ENCODE data around the gene SH3BP2.

The SH3BP2 gene

DNA sequence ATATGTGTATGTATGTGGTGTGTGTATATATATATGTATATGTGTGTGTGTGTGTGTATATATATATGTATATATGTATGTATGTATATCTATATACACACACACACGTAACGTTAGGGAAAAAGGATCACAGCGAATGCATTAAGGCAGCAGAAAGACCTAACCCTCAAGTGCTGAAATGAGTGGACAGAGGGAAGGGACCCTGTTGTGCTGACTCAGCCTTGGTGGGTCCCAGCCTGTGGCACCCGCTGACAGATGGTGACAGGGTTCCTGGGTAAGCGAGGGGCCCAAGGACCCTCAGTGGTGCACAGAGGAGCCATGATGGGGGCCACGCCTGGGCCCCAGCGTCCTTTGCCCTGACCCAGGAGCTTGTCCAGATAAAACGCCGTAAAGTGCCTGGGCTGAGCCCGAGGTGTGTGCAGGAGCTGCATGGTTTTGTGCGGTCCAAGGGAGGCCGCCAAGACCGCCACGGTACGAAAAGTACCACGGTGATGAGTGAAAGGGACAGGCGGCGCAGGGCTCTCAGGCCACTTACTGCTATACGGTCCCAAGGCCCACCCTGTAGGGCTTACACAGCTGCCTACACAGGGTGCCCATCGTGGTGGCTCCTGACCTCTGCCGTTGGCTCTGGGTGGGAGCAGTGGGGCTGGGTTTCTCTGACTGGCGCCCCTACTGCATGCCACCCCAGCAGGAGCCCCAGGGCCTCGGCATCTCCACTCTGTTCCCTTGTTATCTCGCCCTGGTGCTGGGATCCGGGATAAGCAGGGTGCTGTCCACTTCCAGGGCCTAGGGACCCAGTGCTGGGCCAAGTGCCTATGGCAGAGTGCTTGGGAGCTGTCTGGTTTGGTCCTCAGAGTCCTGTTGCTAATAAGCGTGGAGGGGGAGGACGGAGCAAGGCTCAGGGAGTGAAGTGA lies 10.0 kb downstream of the SH3BP2 start:
- no peak for DNase-seq

DNA sequence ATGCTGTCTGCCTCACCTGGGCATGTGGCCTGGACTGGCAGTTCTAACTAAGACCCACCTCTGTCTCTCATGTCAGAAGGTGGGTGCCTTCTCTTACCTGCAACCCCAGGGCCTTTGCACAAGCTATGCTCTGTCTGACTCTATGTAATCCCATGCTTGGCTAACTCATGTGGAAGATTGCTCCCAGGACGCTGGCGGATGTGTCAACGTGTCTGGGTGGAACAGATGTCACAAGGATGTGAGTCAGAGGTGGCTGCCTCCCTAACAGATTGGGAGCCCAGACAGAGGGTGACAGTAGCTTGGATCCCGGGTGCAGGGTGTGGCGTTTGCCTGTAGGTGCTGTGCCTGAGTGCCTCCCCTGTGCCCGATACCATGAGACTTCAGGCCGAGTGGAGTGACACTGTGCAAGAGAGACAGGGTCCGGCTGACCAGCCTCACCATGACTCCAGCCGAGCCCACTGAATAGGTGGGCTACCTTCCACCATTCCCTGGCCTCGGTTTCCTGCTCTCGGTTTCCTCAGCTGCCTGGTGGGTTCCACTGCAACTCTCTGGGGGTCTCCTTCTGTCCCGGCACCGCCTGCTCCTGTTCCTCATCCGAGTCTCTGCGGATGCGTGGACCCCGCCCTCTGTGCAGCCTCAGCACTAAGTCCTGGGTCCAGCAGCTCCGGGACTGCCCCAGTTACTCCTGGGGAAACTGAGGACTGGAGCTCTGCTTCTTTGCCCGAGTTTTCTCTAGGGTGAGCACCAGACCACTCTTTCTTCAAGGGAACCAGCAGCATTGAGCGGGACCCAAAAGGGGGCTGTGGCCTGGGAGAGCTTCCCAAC lies 11.0 kb downstream of the SH3BP2 start:
- no peak for DNase-seq

DNA sequence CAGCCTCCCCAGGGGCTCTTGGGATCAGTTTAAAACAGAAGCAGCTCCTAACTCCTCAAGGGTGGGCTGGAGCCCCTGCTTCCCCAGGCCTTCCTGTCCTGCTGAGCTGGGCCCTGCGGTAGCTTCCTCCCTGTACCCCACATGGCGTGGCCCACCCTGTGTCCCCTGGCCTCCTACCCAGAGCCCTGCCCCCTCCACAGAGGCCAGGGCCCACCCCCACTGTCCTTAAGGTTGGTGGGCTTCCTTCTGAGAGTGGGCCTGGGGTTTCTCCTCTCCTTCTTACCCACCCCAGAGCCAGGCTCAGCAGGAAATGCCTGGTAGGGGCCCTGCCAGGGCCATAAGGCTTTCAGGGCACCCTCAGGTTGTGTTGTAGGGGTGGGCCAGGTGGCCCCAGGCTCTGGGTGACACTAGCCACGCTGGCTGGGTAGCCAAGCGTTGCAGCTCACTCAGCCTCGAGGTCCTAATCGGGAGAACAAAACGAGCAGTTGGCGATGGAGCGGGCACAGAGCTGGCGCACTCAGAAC lies 11.6 kb downstream of the SH3BP2 start:
- DNase-seq = no peak

DNA sequence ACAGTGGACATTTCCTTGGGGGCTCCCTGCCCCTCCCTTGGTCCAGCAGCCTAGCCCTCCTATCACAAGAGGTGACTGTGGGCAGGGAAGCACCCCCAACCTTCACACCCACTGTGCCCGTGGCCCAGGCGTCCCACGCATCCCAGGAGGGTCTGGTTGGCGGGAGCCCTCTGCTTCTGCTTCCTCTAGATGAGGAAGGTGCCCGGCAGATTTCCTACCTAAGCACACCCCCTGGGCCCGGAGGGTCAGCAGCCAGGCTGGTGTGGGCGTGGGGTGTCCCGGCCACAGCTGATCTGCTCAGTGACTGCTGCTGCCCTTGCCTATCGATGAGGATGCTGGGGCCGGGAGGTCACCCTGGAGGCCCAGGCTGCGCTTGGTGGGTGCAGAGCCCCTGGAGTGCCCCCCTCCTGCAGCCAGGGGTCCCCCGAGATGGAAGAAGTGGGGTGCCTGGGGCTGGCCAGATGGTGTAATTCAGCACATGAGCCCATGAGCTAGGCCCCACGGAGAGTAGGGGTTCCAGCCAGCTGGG lies 12.2 kb downstream of the SH3BP2 start:
- DNase-seq = no peak

DNA sequence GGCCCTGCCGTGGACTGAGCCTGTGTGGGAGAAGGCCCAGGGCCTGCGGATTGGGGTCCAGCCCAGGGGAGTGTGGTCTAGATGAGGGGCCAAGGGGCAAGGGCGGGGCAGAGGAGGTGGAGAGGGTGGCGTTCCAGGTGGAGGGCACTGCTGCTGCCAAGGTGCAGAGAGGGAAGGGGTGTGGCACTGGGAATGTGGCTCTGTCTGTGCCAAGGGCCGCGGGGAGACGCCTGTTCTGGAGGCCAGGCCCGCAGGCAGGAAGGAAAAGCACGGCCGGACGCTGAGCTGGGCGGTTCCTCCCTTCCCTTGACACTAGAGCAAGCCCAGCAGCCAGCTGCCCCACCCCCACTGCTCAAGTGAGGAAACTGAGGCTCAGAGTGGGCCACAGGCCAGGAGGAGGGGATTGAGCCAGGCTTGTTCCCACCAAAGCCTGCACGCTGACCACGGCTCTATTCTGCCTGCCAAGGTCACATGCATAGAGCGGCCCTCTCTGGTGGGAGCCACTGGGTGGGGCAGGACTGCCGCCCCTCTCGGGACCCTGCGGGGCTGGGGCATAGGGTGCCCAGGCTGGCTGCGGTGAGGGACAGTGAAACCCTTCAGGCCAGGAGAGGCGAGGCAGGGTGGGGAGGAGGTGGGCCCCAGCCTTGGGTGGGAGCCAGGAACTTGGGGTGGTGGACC lies 13.0 kb downstream of the SH3BP2 start:
- no peak for DNase-seq

DNA sequence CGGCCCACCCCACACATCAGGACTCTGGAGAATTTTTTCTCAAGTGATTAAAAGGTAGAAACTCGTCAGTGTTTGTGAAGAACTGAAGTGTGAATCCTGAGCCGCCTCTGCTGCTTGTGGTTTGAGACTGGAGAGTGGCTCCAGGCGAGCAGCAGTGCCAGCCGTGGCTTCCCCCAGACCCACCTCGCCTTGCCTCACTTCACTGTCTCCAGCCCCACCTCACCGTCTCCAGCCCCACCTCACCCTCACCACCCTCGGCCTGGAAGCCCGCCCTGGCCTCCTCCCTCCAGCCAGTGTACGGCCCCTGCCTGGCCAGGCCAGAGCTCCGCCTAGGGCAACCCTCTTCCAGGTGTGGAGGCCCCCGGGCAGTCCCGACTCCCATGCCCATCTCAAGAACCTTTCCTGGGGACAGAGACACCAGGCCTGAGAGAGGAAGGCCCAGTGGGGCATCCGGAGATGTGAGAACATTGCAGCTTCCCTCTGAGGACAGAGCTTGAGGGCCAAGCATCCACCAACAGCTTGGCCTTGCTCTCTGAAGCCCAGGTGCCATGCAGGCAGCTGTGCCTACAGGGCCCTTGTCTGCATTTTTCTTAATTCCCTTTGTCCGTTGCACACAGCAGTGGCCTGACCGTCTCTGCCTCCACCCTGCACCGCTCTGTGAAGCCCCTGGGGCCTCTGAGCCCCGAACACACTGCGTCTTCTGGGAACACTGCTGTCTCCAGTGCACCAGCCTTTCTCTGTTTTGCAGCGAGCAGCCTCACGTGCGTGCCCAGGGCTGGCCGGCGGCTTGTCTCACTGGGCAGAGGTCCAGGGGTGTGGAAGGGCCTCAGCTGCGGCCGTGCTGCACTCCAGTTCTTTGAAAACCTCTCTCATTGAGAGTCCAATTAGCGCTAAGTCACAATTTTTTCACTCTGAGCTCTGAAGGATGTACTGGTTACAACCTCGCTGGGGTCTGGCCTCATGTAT lies 13.8 kb downstream of the SH3BP2 start:
- peak in 32 of 58 donors; percentile 16 to 73 (median 41) for DNase-seq

DNA sequence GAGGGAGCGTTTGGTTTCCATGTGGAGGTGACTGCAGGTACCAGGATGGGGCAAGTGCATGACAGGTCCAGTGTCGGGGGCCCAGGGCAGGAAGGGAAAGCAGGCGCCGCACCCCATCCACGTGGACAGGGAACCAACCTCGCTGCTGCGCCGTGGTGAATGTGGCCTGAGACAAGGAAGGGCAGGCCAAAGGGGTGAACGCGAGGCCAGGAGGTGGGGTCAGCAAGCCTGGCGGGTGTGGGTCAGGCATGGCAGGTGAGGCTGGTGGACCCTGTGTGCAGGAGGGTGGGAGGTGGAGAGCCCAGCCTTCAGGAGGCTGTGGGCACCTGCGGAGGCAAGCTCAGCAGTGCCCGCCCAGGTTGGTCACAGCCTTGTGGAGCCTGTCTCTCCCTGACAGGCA lies 14.7 kb downstream of the SH3BP2 start:
- no peak for DNase-seq

DNA sequence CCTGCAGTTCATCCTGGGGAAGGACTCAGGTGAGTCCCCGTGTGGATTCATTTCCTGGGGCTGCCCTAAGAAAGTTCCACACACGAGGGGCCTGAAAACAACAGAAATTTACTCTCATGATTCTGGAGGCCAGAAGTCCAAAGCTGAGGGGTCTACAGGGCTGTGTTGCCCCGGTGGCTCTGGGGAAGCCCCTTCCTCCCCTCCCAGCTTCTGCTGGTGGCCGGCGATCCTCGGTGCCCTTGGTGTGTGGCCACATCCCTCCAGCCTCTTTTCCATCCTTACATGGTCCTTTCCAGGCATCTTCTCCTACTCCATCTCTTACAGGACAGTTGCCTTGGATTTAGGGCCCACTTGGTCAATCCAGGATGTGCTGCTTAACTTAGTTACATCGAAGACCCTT lies 15.1 kb downstream of the SH3BP2 start:
- no peak for DNase-seq

DNA sequence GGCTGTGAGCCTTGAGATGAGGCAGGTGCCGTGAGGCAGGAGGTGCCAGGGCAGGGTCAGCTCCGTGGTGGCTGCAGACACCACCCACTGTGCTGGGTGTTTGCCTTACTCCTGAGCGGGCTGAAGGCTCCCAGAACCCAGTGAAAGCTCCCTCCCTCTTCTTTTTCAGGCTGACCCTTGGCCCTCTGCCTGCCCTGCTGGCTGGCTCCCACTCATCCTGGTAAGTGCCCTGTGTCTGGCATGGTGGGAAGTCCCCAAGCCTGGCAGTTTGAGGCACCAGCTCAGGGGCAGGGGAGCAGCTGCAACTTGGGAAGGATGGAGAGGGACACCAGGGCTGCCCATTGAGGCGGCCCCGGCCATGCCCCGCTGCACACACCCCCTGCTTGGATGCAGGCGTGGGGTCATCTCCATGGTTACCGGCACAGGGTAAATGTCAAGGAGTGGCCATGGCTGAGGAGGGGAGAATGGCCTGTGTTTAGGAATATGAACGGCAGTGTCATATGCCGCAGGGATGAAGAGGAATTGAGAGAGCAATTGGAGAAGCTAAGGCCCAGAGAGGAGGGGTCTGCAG lies 16.8 kb downstream of the SH3BP2 start:
- DNase-seq = peak in 5 of 58 donors; percentile 31 to 49 (median 33)

DNA sequence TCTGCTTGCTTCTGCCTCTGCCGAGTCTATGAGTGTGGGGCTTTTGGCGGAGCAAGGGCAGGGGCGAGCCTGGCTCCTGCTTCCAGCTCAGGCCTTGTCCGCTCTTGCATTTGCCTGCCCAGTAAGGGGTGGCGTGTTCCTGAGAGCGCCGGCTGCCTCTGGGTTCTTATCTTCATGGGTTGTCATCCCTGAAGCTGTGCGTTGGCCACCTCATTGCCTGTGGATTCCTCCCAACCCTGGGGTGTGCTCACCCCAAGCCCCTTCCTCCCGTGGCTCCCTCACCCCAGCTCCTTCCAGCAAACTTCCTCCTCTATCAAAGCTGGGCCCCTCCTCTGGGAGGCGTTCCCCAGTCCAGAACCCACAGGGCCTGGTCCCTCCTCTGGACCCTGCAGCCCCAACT lies 17.5 kb downstream of the SH3BP2 start:
- no peak for DNase-seq

DNA sequence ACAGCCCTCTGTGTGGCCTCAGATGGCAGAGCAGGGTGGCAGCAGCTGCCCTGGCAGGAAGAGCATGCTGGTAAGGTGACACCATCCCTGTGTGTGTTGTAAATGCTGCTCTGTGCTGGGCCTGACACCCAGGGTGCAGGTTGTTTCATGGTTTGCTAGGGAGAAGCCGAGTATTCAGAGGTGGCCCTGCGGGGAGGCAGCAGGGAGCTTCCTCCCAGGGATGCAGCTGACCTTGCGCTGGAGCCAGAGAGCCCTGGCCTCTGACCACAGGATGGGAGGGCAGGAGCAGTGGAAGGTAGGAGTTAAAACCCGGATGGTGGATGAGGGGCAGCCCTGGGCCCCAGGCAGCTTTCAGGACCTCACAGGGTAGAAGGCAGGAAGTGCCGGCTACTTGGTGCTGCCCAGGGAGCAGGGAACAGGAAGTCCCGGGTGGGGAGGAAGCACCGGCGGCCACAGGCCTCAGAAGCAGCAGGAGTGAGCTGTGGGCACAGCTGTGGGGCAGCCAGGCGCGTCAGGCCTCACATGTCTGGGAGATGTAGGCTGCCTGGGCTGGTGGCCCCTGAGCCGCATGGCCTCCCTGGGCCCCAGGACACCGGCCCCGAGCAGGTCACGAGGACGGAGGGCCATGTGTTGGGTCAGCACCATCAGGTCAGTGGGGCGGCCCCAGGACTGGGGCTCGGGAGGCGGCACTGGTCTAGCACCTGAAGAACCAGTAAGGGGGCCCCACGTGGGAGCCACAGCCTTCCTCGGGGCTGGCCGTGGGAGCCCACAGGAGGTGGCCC lies 19.1 kb downstream of the SH3BP2 start:
- DNase-seq = peak in 34 of 58 donors; percentile 20 to 67 (median 36)

DNA sequence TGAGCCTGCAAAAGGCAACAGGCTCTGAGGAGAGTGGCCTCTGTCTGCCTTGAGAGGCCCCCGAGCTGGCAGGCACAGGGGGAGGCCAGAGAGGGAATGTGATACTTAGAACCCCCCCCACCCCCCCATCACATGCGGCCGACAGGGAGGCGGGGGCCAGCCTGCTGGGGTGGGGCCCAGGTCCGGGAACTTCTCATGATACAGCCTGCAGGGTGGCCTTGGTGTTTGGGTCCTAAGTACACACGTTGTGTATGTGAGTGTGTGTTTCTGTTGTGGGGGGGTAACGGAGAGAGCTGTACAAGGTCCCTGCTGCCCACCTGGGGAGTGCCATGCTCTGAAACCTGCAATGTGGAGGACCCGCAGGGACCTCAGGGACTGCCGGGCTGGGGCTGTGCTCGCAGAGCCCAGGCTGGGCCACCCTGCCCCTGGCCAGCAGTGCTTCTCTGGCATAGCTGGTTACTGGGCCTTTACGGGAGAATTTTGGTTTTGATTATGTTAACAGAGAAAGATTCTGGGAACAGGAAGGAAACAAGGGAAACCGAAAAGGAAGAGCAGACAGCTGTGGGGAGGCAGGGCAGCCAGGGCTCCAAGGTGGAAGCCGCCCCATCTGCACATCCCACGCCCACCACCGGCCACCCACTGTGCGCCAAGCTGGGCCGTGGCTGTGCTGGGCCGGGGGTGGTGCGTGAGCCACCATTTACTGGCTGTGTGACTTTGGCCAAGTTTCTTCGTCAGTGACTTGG lies 19.9 kb downstream of the SH3BP2 start:
- no peak for DNase-seq

DNA sequence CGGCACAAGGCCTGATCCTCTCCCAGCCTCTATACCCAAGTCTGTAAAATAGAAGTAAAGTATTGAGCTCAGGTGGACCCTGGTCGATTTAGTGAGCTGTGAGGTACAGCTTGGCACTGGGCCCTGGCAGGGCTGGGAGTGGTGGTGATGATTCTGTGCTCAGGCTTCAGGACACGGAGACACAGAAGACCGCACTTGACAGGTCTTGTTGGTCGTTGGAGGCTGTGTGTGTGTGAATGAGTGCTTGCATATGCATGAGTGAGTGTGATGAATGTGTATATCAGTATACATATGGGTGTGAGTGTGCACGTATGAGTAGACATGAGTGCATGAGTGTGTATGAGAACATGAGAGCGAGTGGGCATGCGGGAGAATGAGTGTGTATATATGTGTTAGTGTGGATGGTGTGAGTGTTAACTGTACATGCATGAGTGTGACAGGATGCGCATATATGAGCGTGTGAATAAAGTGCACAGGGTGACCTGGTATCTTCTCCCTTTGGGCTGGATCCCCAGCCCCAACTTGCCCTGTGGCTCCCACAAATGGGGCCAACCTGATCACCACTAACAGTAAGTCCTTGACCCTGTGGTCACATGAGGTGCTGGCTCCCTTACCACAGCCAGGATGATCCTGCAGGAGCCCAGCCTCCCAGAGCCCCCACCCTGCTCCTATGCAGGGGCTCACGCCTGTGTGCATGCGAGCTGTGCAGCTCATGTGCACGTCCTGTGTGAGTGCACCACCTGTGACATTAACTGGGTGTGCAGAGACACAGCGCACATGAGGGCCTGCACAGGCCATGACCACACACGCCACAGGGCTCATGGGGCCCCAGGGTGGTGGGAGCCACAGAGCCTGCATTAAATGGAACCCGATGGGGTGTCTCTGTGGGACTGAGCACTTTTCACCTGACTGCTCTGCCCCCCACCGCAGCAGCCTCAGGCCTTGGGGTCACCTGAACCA lies 20.8 kb downstream of the SH3BP2 start:
- DNase-seq = no peak

DNA sequence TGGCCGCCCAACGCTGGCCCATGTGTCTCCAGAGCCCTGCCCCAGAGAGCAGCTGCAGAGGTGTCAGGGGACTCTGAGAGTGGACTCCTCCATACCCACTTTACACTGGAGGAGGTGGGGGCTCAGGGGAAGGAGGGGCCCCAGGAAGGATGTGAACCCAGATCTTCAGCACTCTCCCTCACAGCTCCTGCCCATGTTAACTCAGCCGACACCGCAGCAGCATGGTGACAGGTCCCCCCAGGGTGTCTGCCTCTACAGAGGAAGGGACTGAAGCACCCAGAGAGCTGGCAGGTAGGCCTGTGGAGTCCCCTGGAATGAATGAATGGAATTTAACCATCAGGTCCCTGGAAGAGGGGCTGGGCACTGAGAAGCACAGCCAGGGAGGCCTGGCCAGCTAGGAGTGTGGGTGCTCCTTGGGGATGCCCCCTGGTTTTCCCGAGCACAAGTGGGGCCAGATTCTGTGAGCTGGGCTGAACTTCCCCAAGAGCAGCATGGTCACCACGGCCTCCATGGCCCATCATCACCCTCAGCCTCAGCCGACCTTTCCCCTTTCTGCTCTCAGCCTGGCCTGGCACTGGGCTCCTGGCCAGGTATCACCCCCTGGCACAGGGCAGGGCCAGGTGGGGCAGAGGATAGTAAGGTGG lies 21.9 kb downstream of the SH3BP2 start:
- DNase-seq = no peak

DNA sequence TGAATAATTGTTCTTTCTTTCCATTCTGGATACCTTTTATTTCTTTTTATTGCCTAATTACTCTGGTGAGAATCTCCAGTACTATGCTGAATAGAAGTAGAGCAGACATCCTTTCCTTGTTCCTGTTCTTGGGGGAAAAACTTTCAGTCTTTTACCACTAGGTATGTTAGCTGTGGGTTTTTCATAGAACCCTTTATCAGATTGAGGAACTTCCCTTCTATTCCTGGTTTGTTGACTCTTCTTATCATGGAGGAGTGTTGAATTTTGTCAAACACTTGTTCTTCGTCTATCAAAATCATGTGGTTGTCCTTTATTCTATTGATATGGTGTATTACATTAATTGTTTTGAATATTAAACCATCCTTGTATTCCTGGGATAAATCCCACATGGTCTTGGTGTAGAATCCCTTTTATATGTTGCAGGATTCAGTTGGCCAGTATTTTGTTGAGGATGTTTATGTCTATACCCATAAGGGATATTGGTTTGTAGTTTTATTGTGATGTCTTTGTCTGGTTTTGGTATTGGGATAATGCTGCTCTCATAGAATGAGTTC lies 23.6 kb downstream of the SH3BP2 start:
- no peak for DNase-seq

DNA sequence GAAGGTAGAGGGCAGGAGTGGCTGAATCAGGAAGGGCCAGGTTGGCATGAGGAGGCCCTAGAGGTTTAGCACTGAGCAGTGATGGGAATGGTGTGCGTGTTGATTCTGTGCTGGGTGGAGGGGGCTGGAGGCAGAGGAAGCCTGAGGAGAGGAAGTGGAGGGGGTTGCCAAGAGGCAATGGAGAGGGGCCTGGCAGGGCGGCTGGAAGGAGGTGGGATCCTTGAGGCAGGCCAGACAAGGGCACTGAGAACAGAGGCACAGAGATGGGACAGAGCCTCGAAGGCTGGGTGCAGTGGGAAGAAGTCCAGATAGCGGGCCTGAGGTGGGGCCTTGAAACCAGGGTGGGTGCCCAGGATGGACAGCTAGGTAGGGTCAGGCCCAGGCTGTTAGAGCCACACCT lies 24.3 kb downstream of the SH3BP2 start:
- DNase-seq = no peak
